K562 (cell line): ENCODE results near the gene SOBP. TPM values are rescaled to one million over a fixed set of nuclear protein-coding genes. Genes with fewer than 3 reads are reported as not detected.

Source experiments
- ATAC-seq: fragments of 200-7000 bp; cut with Tn5 transposase; 3 replicates; pipeline ENCODE4 v1.9.1; 2020; ENCODE audit warnings: moderate library complexity
- BruUV-seq: library from RNA; stranded (reverse); fragments of 400-500 nt; replicated peaks from 2 replicates; lab custom pipeline; 2021; lab: Mats Ljungman, UMichigan
- CTCF ChIA-PET: fragments of 300-600 bp; formaldehyde crosslinking; extraction: SDS; loops from one replicate; lab custom pipeline; 2021; ENCODE audit warnings: low intra/inter-chr PET ratio; lab: Yijun Ruan, JAX
- POLR2A ChIA-PET: fragments of 300-600, 350-650 bp; sonication (Branson Sonifier 250); formaldehyde crosslinking; extraction: SDS; loops from one replicate; lab custom pipeline; 2021; ENCODE audit warnings: antibody characterized with exemption, inconsistent platforms; lab: Yijun Ruan, JAX
- DNase-seq, 4 experiments: peaks; one replicate each; pipeline versions ENCODE4 v3.0.0 to v3.0.0-alpha.2; 2011 to 2018; ENCODE audit warnings: low spot score in 3 of 4, mixed read lengths in 3 of 4; ENCODE audit errors: extremely low read depth in 1 of 4
- FAIRE-seq: peaks from 2 replicates; lab custom pipeline; 2011; peaks lifted over from hg19 to GRCh38; lab: Jason Lieb, UNC
- H2AFZ ChIP-seq: 2 replicates; pipeline ENCODE4 v1.6.0; 2011; ENCODE audit warnings: low read depth, low read length, control low read depth, inconsistent platforms
- H3K27ac ChIP-seq: fragments of 200-600 bp; 3 replicates; pipeline ENCODE4 v1.8.0; 2011; ENCODE audit warnings: low read depth, mild to moderate bottlenecking, control low read depth, inconsistent platforms, low read length, moderate library complexity, mixed read lengths; ENCODE audit errors: extremely low read depth
- H3K27me3 ChIP-seq, 2 experiments: fragments of 300-600 bp in 1 of 2; 2 replicates in 1 of 2; 3 replicates in 1 of 2; pipeline versions ENCODE4 v1.6.0 to v1.8.0; 2011; ENCODE audit warnings: inconsistent platforms in 2 of 2, low read length in 2 of 2, mild to moderate bottlenecking in 1 of 2, mixed read lengths in 1 of 2, moderate library complexity in 1 of 2; ENCODE audit not compliant: control insufficient read depth in 2 of 2, insufficient read depth in 2 of 2
- H3K36me3 ChIP-seq: fragments of 300-600 bp; 3 replicates; pipeline ENCODE4 v1.8.0; 2011; ENCODE audit warnings: mild to moderate bottlenecking, low read length, inconsistent platforms; ENCODE audit not compliant: control insufficient read depth, insufficient read depth
- H3K4me1 ChIP-seq, 2 experiments: fragments of 200-600 bp in 1 of 2; replicated peaks in 1 of 2; 2 replicates in 1 of 2; 3 replicates in 1 of 2; pipeline versions ENCODE4 v1.5.1 to v1.8.0; 2011; ENCODE audit warnings: inconsistent platforms in 2 of 2, low read length in 2 of 2, mild to moderate bottlenecking in 1 of 2, mixed read lengths in 1 of 2, moderate library complexity in 1 of 2; ENCODE audit not compliant: control insufficient read depth in 2 of 2, insufficient read depth in 2 of 2
- H3K4me2 ChIP-seq: 2 replicates; pipeline ENCODE4 v1.6.1; 2011; ENCODE audit warnings: low read length, control low read depth, inconsistent platforms, mixed read lengths; ENCODE audit not compliant: insufficient read depth
- H3K4me3 ChIP-seq: fragments of 200-600 bp; sonication (generic), shearing (Covaris generic); 2 replicates; pipeline ENCODE4 v1.5.1; 2016; ENCODE audit warnings: control low read depth, inconsistent platforms
- H3K79me2 ChIP-seq: fragments of 200-600 bp; 3 replicates; pipeline ENCODE4 v1.8.0; 2011; ENCODE audit warnings: low read length, inconsistent platforms; ENCODE audit not compliant: control insufficient read depth, insufficient read depth
- H3K9ac ChIP-seq, 2 experiments: 2 replicates each; pipeline versions ENCODE4 v1.6.0 to v1.6.1; 2011; ENCODE audit warnings: low read depth in 2 of 2, low read length in 2 of 2, control low read depth in 1 of 2, inconsistent platforms in 1 of 2, mild to moderate bottlenecking in 1 of 2, mixed read lengths in 1 of 2; ENCODE audit not compliant: insufficient read depth in 1 of 2
- H3K9me1 ChIP-seq: one replicate; pipeline ENCODE4 v1.6.0; 2011; ENCODE audit warnings: inconsistent platforms, mild to moderate bottlenecking, low read length, moderate library complexity; ENCODE audit not compliant: control insufficient read depth, insufficient read depth
- H3K9me3 ChIP-seq: replicated peaks from 2 replicates; pipeline ENCODE4 v1.5.1; 2011; ENCODE audit warnings: low read depth, low read length, inconsistent platforms; ENCODE audit not compliant: control insufficient read depth, insufficient read depth
- H4K20me1 ChIP-seq: replicated peaks from 2 replicates; pipeline ENCODE4 v1.6.1; 2011; ENCODE audit warnings: low read length, inconsistent platforms, mixed read lengths; ENCODE audit not compliant: control insufficient read depth, insufficient read depth
- GATAD2A ChIP-seq: fragments of 450-650 bp; IDR thresholded peaks from 2 replicates; pipeline ENCODE4 v1.6.1; 2017
- HLTF ChIP-seq: fragments of 450-650 bp; IDR thresholded peaks from 2 replicates; pipeline ENCODE4 v1.6.1; 2016
- KHSRP ChIP-seq: fragments of 450-650 bp; IDR thresholded peaks from 2 replicates; pipeline ENCODE4 v1.6.1; 2017
- PML ChIP-seq: IDR thresholded peaks from 2 replicates; pipeline ENCODE4 v1.6.1; 2012; ENCODE audit warnings: low read length, inconsistent platforms
- PPARD ChIP-seq: fragments of 250-450 bp; sonication (Bioruptor Pico); IDR thresholded peaks from 2 replicates; pipeline ENCODE4 v1.8.0; 2022; ENCODE audit warnings: inconsistent platforms, mild to moderate bottlenecking, moderate library complexity
- PTRF ChIP-seq: fragments of 450-650 bp; IDR thresholded peaks from 2 replicates; pipeline ENCODE4 v1.6.1; 2016; ENCODE audit warnings: mild to moderate bottlenecking, missing genetic modification characterization, missing compliant biosample characterization
- TCF3 ChIP-seq: sonication (generic); formaldehyde crosslinking; IDR thresholded peaks from 2 replicates; pipeline ENCODE4 v1.4.0; 2020; ENCODE audit warnings: mild to moderate bottlenecking, missing genetic modification reagents
- TCF7 ChIP-seq: sonication (generic); IDR thresholded peaks from 2 replicates; pipeline ENCODE4 v1.6.1; 2016; ENCODE audit warnings: antibody characterized with exemption, borderline replicate concordance
- THRAP3 ChIP-seq: fragments of 450-650 bp; IDR thresholded peaks from 2 replicates; pipeline ENCODE4 v1.6.1; 2016; ENCODE audit warnings: mild to moderate bottlenecking, inconsistent platforms, borderline replicate concordance
- TOE1 ChIP-seq, 2 experiments: fragments of 450-650 bp in 1 of 2; sonication (generic) in 1 of 2; formaldehyde crosslinking in 1 of 2; IDR thresholded peaks; 2 replicates each; pipeline versions ENCODE4 v1.7.1 to v1.8.0; 2016 to 2022; ENCODE audit warnings: borderline replicate concordance in 2 of 2, mild to moderate bottlenecking in 2 of 2, antibody characterized with exemption in 1 of 2, inconsistent platforms in 1 of 2, low read depth in 1 of 2, missing genetic modification reagents in 1 of 2, moderate library complexity in 1 of 2
- ZMIZ1 ChIP-seq, 2 experiments: fragments of 150-350 bp in 1 of 2; IDR thresholded peaks; 2 replicates each; pipeline ENCODE4 v1.6.1; 2012 to 2016; ENCODE audit warnings: low read depth in 2 of 2, low read length in 2 of 2, mild to moderate bottlenecking in 1 of 2, moderate library complexity in 1 of 2
- ZNF253 ChIP-seq: fragments of 250-450 bp; sonication (Bioruptor Pico); conservative IDR thresholded peaks from 2 replicates; pipeline ENCODE4 v1.6.1; 2021; ENCODE audit warnings: mild to moderate bottlenecking
- ZNF316 ChIP-seq: fragments of 450-650 bp; IDR thresholded peaks from 2 replicates; pipeline ENCODE4 v1.6.1; 2016
- ZNF324 ChIP-seq: fragments of 250-450 bp; sonication (Bioruptor Pico); IDR thresholded peaks from 2 replicates; pipeline ENCODE4 v1.4.0; 2020; ENCODE audit warnings: mild to moderate bottlenecking
- WGBS: fragments of 100-300 bp; shearing (Covaris generic); methylation state at CpG from one replicate; pipeline ENCODE4 v1.1.6; 2016; ENCODE audit warnings: low coverage, mixed read lengths; ENCODE audit not compliant: insufficient coverage; ENCODE audit errors: missing lambda C conversion rate; 5-methylcytosine and 5-hydroxymethylcytosine counted together
- in situ Hi-C: fragments of 300-500 bp; cut with MboI; formaldehyde crosslinking; loops from 4 replicates; pipeline ENCODE4 v1.15.0; 2018; ENCODE audit warnings: inconsistent platforms, mixed read lengths
- intact Hi-C: fragments of 100-400 bp; cut with micrococcal nuclease; formaldehyde crosslinking; loops from 2 replicates; pipeline ENCODE4 v1.14.2; 2022
- polyA plus RNA-seq, 8 experiments: library from polyadenylated mRNA; depleted of rRNA in 4 of 8; stranded (reverse) in 5 of 8; unstranded in 3 of 8; fragments of >200 nt; fragmentation: Nextera tagmentation in 2 of 8; fragmentation: Illumina TruSeq in 1 of 8; extraction: Ambion mirVana in 2 of 8; extraction: Trizol in 1 of 8; gene quantifications; 2 replicates each; pipeline versions ENCODE4 v1.2.1 to v1.2.3, GENCODE V29; 2011 to 2014; ENCODE audit warnings: inconsistent platforms in 1 of 8, missing spikeins in 1 of 8
- total RNA-seq, 7 experiments: library from RNA; depleted of rRNA in 6 of 7; stranded (reverse); fragments of >200 nt in 6 of 7; fragmentation: Illumina TruSeq in 2 of 7; extraction: Trizol in 2 of 7; gene quantifications; 2 replicates each; pipeline versions ENCODE4 v1.2.1 to v1.2.3, GENCODE V29; 2011 to 2021; ENCODE audit warnings: low replicate concordance in 1 of 7
- TF ChIP-seq, protein P1 (sequence below): fragments of 250-450 bp; sonication (Bioruptor Pico); IDR thresholded peaks from 2 replicates; pipeline ENCODE4 v1.8.0; 2022; ENCODE audit warnings: inconsistent platforms
- TF ChIP-seq, protein P2 (sequence below): IDR thresholded peaks from 2 replicates; pipeline ENCODE4 v1.6.1; 2011; ENCODE audit warnings: borderline replicate concordance, low read depth, mild to moderate bottlenecking, moderate library complexity, low read length; ENCODE audit not compliant: insufficient read depth, poor library complexity, severe bottlenecking

The SOBP gene
- total and polyA plus RNA-seq, 9 of the 15 experiments (the other 6 are each of a cell fraction or from before 2014, with no cell fraction given): 0.16 TPM; not detected in 8

GRCh38 chr6:107641071-107641470 lies 151.2 kb downstream of the SOBP start:
- Histone ChIP-seq H3K27me3 (peaks cover 12 to 28% of the 10 kb centered on the region in 2 experiments), H3K9me1 (no peaks in the 10 kb centered on the region), H3K4me3 (no peak overlapping the region), H2AFZ (no peak overlapping the region), H3K9me3 (no peaks in the 10 kb centered on the region), H3K9ac (no peak overlapping the region), H3K4me1 (no peaks in the 10 kb centered on the region), H3K36me3 (no peaks in the 10 kb centered on the region), H3K79me2 (no peaks in the 10 kb centered on the region), H4K20me1 (no peaks in the 10 kb centered on the region), H3K4me2 (no peak overlapping the region), H3K27ac (no peak overlapping the region)
- no peak for ATAC-seq
- no peak for DNase-seq
- intact Hi-C loops (no loop called here), in situ Hi-C loops (no loop called here)
- POLR2A ChIA-PET: interaction anchor here (0.9 kb wide), 1 partner anchor 12 kb away, joined by 4 read pairs; no protein-coding TSS in a partner anchor
- 0% methylated on average over 1 of the region's 1 CpG for WGBS
- no peak for FAIRE-seq
- BruUV-seq: no TSS peak
- CTCF ChIA-PET: no interaction called here
- TF ChIP-seq PML (no peak), HLTF (no peak), TOE1 (IDR thresholded peaks at IDR 0.05; ENCODE audit: borderline replicate concordance) (no peak), TOE1 (CRISPR knock-in tag; IDR thresholded peaks at IDR 0.05; ENCODE audit: borderline replicate concordance, low read depth) (no peak), GATAD2A (no peak), ZNF324 (CRISPR knock-in tag) (no peak), ZNF316 (no peak), TCF3 (CRISPR knock-in tag) (no peak), ZNF253 (CRISPR knock-in tag) (no peak), PPARD (CRISPR knock-in tag) (no peak), ZMIZ1 (IDR thresholded peaks at IDR 0.05; ENCODE audit: low read depth in 2 of 2, low read length in 2 of 2) (no peak), KHSRP (no peak), TCF7 (no peak), THRAP3 (no peak), PTRF (tag) (no peak)
- TF ChIP-seq, protein P1, sequence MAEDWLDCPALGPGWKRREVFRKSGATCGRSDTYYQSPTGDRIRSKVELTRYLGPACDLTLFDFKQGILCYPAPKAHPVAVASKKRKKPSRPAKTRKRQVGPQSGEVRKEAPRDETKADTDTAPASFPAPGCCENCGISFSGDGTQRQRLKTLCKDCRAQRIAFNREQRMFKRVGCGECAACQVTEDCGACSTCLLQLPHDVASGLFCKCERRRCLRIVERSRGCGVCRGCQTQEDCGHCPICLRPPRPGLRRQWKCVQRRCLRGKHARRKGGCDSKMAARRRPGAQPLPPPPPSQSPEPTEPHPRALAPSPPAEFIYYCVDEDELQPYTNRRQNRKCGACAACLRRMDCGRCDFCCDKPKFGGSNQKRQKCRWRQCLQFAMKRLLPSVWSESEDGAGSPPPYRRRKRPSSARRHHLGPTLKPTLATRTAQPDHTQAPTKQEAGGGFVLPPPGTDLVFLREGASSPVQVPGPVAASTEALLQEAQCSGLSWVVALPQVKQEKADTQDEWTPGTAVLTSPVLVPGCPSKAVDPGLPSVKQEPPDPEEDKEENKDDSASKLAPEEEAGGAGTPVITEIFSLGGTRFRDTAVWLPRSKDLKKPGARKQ (CRISPR knock-in tag): no peak
- TF ChIP-seq, protein P2, sequence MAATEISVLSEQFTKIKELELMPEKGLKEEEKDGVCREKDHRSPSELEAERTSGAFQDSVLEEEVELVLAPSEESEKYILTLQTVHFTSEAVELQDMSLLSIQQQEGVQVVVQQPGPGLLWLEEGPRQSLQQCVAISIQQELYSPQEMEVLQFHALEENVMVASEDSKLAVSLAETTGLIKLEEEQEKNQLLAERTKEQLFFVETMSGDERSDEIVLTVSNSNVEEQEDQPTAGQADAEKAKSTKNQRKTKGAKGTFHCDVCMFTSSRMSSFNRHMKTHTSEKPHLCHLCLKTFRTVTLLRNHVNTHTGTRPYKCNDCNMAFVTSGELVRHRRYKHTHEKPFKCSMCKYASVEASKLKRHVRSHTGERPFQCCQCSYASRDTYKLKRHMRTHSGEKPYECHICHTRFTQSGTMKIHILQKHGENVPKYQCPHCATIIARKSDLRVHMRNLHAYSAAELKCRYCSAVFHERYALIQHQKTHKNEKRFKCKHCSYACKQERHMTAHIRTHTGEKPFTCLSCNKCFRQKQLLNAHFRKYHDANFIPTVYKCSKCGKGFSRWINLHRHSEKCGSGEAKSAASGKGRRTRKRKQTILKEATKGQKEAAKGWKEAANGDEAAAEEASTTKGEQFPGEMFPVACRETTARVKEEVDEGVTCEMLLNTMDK: no peak
